ENCODE measurements around the gene TXLNB. TPM values are rescaled to one million over a fixed set of nuclear protein-coding genes. Genes with fewer than 3 reads are reported as not detected.

TXLNB gene
- total RNA-seq, result 1 to 10 TPM in 3 of 4 donors, under 1 TPM in 1; 0.57 to 3.2 (median 1.6) TPM

DNA sequence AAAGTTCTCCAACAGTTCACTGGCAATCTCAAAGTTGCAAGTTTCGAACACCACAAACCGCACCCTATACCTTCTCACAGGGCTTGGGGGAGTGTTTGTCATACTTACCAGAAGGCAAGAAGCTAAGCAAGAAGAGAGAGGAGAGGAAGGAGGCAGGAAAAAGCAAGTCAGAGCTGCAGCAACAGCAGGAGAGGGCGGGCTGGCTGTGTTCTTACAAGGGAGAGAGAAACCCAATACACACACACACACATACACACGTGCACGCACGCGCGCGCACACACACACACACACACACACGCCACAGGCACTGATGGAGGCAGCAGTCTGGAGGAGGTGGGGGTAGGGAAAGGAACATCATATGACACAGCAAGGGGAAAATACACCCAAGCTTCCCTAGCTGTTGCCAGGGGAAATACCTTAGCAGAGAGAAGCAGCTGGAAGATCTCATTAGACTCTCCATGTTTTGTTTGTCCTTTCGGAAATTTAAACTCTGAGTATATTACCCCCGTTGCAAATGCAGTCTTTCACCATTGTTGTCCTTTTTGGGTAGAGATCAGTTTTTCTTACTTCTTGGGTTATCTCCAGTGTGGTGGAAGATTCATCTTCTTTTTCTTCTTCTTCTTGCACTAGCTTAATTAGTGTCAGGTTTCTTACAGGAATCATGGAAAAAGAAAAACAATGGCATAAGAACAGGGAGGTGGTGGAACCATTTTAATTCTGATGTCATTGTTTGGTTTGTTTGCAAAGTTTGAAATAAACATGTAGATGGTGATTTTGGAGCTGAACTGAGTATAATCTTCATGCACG, at the start of gene TXLNB:
Gene TXLNB (minus strand): TSS at position 186 of the 807 bp plus-strand sequence. CDS start 3,099 bp downstream, outside the sequence.
- TF ChIP-seq, protein P1, sequence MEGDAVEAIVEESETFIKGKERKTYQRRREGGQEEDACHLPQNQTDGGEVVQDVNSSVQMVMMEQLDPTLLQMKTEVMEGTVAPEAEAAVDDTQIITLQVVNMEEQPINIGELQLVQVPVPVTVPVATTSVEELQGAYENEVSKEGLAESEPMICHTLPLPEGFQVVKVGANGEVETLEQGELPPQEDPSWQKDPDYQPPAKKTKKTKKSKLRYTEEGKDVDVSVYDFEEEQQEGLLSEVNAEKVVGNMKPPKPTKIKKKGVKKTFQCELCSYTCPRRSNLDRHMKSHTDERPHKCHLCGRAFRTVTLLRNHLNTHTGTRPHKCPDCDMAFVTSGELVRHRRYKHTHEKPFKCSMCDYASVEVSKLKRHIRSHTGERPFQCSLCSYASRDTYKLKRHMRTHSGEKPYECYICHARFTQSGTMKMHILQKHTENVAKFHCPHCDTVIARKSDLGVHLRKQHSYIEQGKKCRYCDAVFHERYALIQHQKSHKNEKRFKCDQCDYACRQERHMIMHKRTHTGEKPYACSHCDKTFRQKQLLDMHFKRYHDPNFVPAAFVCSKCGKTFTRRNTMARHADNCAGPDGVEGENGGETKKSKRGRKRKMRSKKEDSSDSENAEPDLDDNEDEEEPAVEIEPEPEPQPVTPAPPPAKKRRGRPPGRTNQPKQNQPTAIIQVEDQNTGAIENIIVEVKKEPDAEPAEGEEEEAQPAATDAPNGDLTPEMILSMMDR (IDR thresholded peaks at IDR 0.05; ENCODE audit: low read depth), result no peak

DNA sequence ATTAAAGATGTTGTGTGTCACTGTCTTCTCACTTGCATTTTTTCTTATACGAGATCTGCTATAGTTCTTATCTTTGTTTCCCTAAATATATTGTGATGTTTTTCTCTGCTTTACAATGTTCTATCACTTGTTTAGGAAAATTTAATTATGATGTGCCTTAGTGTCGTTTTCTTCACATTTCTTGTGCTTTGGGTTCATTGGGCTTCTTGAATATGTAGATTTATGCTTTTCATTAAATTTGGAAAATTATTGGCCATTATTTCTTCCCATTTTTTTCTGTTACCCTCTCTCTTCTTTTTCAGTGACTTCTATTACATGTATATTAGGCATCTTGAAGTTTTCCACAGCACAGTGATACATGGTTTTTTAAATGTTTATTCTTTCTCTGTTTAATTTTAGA, 49.3 kb upstream of the TXLNB start:
- TF ChIP-seq, protein P1 (IDR thresholded peaks at IDR 0.05; ENCODE audit: low read depth), result no peak

- TF ChIP-seq, protein P1 (IDR thresholded peaks at IDR 0.05; ENCODE audit: low read depth), result no peak
These were observed 47.0 kb upstream of the TXLNB start for GRCh38 chr6:139338795-139339194.

DNA sequence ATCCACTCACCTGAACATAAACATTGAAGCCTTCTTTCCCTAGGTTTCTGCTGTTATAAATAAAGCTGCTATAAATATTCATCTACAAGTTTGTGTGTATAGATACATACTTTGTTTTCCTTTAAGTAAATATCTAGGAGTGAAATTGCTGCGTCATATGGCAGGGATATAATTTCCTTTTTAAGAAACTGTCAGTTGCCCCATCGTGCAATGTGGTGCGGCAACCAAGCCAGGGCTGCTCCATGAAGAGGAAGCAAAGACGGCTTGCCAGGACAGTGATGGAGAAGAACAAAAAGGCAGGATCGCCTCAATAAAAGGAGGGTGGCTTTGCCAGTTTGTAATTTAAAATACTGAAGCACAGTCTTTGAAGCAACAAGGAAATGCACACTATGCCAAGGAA, 46.0 kb upstream of the TXLNB start:
- TF ChIP-seq, protein P1 (IDR thresholded peaks at IDR 0.05; ENCODE audit: low read depth), result no peak

DNA sequence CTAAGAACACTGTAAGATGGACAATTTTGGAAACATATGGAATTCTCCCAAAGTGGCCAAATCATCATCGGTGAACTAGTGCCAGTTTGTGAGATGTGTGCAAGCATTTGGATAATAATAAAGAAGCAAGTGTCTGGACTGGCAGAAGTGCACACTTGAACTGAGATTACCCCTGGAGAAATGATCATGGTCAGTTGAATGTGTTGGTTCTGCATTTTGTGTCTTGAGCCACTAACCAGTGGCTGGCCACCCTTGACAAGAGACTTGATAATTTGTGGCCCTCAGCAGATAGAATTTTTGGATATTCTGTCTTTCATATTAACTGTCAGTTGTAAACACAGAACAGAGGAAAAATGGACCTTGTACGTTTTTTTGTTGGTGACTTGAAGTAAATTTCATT, 45.2 kb upstream of the TXLNB start:
- TF ChIP-seq, protein P1 (IDR thresholded peaks at IDR 0.05; ENCODE audit: low read depth), result no peak

- TF ChIP-seq, protein P1 (IDR thresholded peaks at IDR 0.05; ENCODE audit: low read depth), result no peak
These were observed 44.7 kb upstream of the TXLNB start for GRCh38 chr6:139336488-139336887.

DNA sequence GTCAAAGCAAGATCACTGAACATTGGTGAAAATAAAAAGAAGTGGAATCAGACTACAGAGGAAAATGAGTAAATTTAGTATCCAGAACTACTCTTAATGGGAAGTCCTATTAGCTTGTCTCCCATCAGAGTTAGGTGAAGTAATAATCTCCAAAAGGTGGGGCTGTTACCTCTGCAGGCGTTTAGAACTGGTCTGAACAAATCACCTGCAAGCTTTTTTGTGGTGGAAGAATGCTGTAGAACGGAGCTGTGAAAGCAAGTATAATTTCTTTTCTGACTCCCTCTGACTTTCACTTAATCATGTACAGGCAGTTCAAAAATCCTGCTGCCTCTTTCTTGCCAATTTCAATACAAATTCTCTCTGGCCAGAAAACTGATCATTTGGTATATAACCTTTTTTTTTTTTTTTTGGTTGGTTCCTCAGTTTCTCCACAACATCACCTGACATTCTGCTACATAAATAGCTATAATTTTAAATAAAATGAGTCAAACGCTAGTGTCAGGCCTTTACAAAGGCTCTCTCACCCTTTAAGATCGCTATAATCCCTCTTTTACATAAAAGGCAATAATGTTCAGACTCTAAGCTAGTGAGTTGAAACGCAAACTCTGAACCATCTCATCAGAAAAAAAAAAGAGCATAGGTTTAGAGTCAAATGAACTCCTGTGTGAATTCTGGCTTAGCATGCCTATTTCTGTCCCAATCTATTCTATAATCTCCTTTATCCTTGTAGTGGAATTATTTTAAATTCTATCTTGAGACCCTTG, 43.8 kb upstream of the TXLNB start:
- TF ChIP-seq, protein P1 (IDR thresholded peaks at IDR 0.05; ENCODE audit: low read depth), result no peak

Measured in subcutaneous adipose tissue (tissue), 4 donors.